SK-N-SH treated with all-trans-retinoic acid at 6 μM for 48 hours (cell line): ENCODE measurements around the gene C3.

ENCODE experiments used
- RARB ChIP-seq: fragments of 250-450 bp; sonication (Bioruptor Pico); IDR thresholded peaks from 2 replicates; pipeline ENCODE4 v1.8.0; 2021; ENCODE audit warnings: mild to moderate bottlenecking, moderate library complexity
- ZNF8 ChIP-seq: fragments of 450-650 bp; formaldehyde crosslinking; IDR thresholded peaks from 2 replicates; pipeline ENCODE4 v1.5.0; 2020; ENCODE audit warnings: mild to moderate bottlenecking, moderate library complexity
- TF ChIP-seq, protein P1 (sequence below): fragments of 250-450 bp; sonication (Bioruptor Pico); IDR thresholded peaks from 2 replicates; pipeline ENCODE4 v1.5.1; 2020; ENCODE audit warnings: low read depth, mild to moderate bottlenecking, moderate library complexity
- TF ChIP-seq, protein P2 (sequence below): fragments of 250-450 bp; sonication (Bioruptor Pico); IDR thresholded peaks from 2 replicates; pipeline ENCODE4 v1.5.0; 2020; ENCODE audit warnings: mild to moderate bottlenecking, moderate library complexity

DNA sequence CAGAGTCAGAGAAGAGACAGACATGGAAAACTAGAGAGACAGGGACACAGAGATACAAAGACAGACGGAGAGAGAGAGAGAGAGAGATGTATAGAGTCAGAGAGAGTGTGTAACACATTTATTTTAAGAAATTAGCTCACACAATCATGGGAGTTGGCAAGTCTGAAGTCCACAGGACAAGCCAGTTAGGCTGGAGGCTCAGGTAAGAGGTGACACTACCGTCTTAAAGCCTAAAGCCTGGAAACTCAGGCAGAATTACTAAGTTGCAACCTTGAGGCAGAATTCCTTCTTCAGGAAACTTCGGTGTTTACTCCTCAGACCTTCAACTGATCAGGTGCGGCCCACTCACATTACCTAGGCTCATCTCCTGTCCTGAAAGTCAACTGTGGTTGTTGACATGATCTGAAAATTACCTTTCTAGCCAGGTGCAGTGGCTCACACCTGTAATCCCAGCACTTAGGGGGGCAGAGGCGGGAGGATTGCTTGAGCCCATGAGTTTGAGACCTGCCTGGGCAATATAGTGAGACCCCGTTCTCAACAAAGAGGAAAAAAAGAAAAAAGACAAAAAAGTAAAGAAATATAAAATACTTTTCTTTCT, 47.7 kb downstream of the C3 start:
- TF ChIP-seq RARB (CRISPR knock-in tag) (no peak), ZNF8 (no peak)
- TF ChIP-seq, protein P1, sequence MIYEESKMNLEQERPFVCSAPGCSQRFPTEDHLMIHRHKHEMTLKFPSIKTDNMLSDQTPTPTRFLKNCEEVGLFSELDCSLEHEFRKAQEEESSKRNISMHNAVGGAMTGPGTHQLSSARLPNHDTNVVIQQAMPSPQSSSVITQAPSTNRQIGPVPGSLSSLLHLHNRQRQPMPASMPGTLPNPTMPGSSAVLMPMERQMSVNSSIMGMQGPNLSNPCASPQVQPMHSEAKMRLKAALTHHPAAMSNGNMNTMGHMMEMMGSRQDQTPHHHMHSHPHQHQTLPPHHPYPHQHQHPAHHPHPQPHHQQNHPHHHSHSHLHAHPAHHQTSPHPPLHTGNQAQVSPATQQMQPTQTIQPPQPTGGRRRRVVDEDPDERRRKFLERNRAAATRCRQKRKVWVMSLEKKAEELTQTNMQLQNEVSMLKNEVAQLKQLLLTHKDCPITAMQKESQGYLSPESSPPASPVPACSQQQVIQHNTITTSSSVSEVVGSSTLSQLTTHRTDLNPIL, result no peak
- TF ChIP-seq, protein P2, sequence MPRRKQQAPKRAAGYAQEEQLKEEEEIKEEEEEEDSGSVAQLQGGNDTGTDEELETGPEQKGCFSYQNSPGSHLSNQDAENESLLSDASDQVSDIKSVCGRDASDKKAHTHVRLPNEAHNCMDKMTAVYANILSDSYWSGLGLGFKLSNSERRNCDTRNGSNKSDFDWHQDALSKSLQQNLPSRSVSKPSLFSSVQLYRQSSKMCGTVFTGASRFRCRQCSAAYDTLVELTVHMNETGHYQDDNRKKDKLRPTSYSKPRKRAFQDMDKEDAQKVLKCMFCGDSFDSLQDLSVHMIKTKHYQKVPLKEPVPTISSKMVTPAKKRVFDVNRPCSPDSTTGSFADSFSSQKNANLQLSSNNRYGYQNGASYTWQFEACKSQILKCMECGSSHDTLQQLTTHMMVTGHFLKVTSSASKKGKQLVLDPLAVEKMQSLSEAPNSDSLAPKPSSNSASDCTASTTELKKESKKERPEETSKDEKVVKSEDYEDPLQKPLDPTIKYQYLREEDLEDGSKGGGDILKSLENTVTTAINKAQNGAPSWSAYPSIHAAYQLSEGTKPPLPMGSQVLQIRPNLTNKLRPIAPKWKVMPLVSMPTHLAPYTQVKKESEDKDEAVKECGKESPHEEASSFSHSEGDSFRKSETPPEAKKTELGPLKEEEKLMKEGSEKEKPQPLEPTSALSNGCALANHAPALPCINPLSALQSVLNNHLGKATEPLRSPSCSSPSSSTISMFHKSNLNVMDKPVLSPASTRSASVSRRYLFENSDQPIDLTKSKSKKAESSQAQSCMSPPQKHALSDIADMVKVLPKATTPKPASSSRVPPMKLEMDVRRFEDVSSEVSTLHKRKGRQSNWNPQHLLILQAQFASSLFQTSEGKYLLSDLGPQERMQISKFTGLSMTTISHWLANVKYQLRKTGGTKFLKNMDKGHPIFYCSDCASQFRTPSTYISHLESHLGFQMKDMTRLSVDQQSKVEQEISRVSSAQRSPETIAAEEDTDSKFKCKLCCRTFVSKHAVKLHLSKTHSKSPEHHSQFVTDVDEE (CRISPR knock-in tag), result no peak
